Gastrocnemius medialis (tissue), 4 donors: ENCODE results near the gene GRK4.

Experiments
- POLR2A ChIP-seq, 2 donors: fragments of 450-650 bp; IDR thresholded peaks; one replicate each; pipeline ENCODE4 v1.6.1; 2017; ENCODE audit warnings: antibody characterized with exemption in 2 of 2, mild to moderate bottlenecking in 2 of 2, moderate library complexity in 2 of 2
- TF ChIP-seq, protein P1 (sequence below), 5 experiments: fragments of 450-650 bp in 3 of 5; fragments of 200-600 bp in 2 of 5; sonication (generic) in 2 of 5; IDR thresholded peaks in 4 of 5; conservative IDR thresholded peaks in 1 of 5; 1 replicate in 4 of 5; 2 replicates in 1 of 5; pipeline ENCODE4 v1.5.1; 2016 to 2019; ENCODE audit warnings: antibody characterized with exemption in 5 of 5, mild to moderate bottlenecking in 3 of 5, moderate library complexity in 3 of 5

DNA sequence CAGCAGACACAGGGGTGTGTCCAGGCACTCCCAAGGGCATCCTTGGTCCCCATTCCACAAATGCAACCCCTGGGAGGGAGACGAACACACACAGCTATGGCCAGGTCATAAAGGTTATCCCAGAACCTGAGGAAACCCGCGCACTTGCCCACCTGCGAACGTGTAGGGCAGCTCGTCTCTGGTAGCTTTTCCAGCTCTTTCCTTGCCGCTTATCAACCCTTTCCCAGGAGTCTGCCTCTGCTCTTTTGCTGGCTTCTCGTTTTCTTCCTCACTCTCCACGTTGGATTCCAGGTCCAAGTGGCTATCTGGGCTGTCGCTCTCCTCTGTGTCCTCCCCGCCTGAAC is 13.6 kb upstream of the GRK4 start:
- TF ChIP-seq, protein P1, sequence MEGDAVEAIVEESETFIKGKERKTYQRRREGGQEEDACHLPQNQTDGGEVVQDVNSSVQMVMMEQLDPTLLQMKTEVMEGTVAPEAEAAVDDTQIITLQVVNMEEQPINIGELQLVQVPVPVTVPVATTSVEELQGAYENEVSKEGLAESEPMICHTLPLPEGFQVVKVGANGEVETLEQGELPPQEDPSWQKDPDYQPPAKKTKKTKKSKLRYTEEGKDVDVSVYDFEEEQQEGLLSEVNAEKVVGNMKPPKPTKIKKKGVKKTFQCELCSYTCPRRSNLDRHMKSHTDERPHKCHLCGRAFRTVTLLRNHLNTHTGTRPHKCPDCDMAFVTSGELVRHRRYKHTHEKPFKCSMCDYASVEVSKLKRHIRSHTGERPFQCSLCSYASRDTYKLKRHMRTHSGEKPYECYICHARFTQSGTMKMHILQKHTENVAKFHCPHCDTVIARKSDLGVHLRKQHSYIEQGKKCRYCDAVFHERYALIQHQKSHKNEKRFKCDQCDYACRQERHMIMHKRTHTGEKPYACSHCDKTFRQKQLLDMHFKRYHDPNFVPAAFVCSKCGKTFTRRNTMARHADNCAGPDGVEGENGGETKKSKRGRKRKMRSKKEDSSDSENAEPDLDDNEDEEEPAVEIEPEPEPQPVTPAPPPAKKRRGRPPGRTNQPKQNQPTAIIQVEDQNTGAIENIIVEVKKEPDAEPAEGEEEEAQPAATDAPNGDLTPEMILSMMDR (IDR thresholded peaks at IDR 0.05 in 4 of 5, conservative IDR thresholded peaks at IDR 0.05 in 1 of 5) = no peak
- no peak for TF ChIP-seq POLR2A (IDR thresholded peaks at IDR 0.05)
